ENCODE results near the gene HNRNPM.
"Not testable (repeated sequence)": the region's sequence is repeated elsewhere in the genome, so short reads cannot be mapped to it uniquely, and the experiment has no call there.

The HNRNPM gene

DNA sequence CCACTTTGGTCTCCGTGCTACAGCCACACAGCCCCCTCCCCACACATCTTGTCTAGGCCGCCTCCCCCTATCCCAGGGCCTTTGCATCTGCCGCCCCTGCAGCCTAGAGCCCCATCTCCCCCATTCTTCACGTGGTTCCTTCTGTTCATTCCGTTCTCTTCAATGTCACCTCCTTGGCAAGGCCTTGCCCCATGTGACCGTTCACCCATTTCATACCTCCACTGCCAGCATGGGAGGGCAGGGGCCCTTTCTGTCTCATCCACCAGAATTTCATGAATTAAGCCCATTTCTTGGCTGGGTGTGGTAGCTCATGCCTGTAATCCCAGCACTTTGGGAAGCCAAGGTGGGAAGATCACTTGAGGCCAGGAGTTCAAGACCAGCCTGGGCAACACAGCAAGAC, 15.7 kb upstream of the HNRNPM start:
- no peak overlapping the region for H3K4me3 ChIP-seq (replicated peaks; ENCODE audit: low read depth, low read length)
- TF ChIP-seq CTCF (IDR thresholded peaks at IDR 0.05; ENCODE audit: low read depth, low read length, missing control alignments), result no peak
- no peak for DNase-seq (ENCODE audit: extremely low read depth, low read depth)

GRCh38 chr19:8429826-8430225, 14.9 kb upstream of the HNRNPM start:
- no peak for DNase-seq (ENCODE audit: extremely low read depth, low read depth)
- no peak overlapping the region for H3K4me3 ChIP-seq (replicated peaks; ENCODE audit: low read depth, low read length)
- TF ChIP-seq CTCF (IDR thresholded peaks at IDR 0.05; ENCODE audit: low read depth, low read length, missing control alignments), result no peak

- no peak for TF ChIP-seq CTCF (IDR thresholded peaks at IDR 0.05; ENCODE audit: low read depth, low read length, missing control alignments)
- H3K4me3 ChIP-seq (replicated peaks; ENCODE audit: low read depth, low read length), result no peak overlapping the region
- no peak for DNase-seq (ENCODE audit: extremely low read depth, low read depth)
Measured at GRCh38 chr19:8430650-8431049, 14.1 kb upstream of the HNRNPM start.

DNA sequence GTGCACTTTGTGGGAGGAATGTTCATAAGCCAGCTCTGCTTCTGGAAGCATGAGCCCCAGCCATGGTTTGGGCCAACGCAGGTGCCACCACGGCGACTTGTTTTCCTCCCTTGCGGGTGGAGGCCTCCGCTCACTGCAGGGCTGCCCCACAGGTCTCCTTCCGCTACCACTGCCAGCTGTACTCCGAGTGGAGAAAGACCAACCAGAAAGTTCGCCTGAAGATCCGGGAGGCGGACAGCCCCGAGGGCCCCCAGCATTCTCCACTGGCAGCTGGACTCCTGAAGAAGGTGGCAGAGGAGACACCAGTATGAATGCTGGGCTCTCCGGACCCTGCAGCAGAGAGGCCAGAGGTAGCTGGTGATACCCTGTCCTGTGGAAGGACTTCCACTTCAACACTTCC, 6.5 kb upstream of the HNRNPM start:
- DNase-seq (ENCODE audit: extremely low read depth, low read depth), result no peak
- TF ChIP-seq CTCF (IDR thresholded peaks at IDR 0.05; ENCODE audit: low read depth, low read length, missing control alignments), result no peak
- no peak overlapping the region for H3K4me3 ChIP-seq (replicated peaks; ENCODE audit: low read depth, low read length)

GRCh38 chr19:8441725-8442544, 2.8 kb upstream of the HNRNPM start:
- H3K4me3 ChIP-seq (replicated peaks; ENCODE audit: low read depth, low read length), result no peak overlapping the region
- DNase-seq (ENCODE audit: extremely low read depth, low read depth), result no peak
- TF ChIP-seq CTCF (IDR thresholded peaks at IDR 0.05; ENCODE audit: low read depth, low read length, missing control alignments), result no peak

DNA sequence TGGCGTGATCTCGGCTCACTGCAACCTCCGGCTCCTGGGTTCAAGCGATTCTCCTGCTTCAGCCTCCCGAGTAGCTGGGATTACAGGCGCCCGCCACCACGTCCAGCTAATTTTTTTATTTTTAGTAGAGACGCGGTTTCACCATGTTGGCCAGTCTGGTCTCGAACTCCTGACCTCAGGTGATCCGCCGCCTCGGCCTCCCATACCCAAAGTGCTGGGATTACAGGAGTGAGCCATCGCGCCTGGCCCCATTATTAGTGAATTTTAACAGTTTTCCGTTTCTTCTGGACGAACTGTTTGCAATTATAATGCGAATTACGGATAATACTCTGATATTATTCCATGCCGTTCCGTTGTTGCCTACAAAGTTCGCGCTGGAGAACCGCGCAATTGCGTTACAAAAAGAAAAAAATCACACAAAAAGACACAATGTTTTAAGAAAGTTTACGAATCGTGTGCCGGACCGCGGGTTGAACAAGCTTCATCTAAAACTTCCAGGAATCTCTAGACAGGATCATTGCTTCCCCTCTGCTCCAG, 567 bp upstream of the HNRNPM start:
- peak overlapping the region; percentile 98 for H3K4me3 ChIP-seq (replicated peaks; ENCODE audit: low read depth, low read length)
- not testable (repeated sequence) for DNase-seq (ENCODE audit: extremely low read depth, low read depth)

- TF ChIP-seq CTCF (IDR thresholded peaks at IDR 0.05; ENCODE audit: low read depth, low read length, missing control alignments), result no peak
- no peak for DNase-seq (ENCODE audit: extremely low read depth, low read depth)
Measured at GRCh38 chr19:8445488-8446001, 770 bp downstream of the HNRNPM start.

More at GRCh38 chr19:8445488-8446001, 770 bp downstream of the HNRNPM start:
- H3K4me3 ChIP-seq (replicated peaks; ENCODE audit: low read depth, low read length), result peak overlapping the region; percentile 98
